WTC11 (cell line): Measurements from ENCODE around the gene COX8C.
"Not testable (repeated sequence)": the region's sequence is repeated elsewhere in the genome, so short reads cannot be mapped to it uniquely, and the experiment has no call there.

Experiments used
- ELF4 ChIP-seq: sonication (generic); formaldehyde crosslinking; IDR thresholded peaks from 2 replicates; pipeline ENCODE4 v1.8.1; 2022; ENCODE audit warnings: low read depth, mild to moderate bottlenecking, moderate library complexity, missing genetic modification reagents
- ESRRA ChIP-seq: sonication (generic); formaldehyde crosslinking; IDR thresholded peaks from 2 replicates; pipeline ENCODE4 v1.8.1; 2022; ENCODE audit warnings: mild to moderate bottlenecking, missing genetic modification reagents, borderline replicate concordance
- ETV6 ChIP-seq: sonication (generic); formaldehyde crosslinking; IDR thresholded peaks from 2 replicates; pipeline ENCODE4 v1.8.1; 2022; ENCODE audit warnings: mild to moderate bottlenecking, missing genetic modification reagents
- NFYB ChIP-seq: sonication (generic); formaldehyde crosslinking; conservative IDR thresholded peaks from 2 replicates; pipeline ENCODE4 v1.8.0; 2022; ENCODE audit warnings: low read depth, missing genetic modification reagents
- TP53 ChIP-seq: sonication (generic); formaldehyde crosslinking; IDR thresholded peaks from 2 replicates; pipeline ENCODE4 v1.8.1; 2023; ENCODE audit warnings: mild to moderate bottlenecking, missing genetic modification reagents
- ZNF317 ChIP-seq: sonication (generic); formaldehyde crosslinking; IDR thresholded peaks from 2 replicates; pipeline ENCODE4 v1.8.1; 2023; ENCODE audit warnings: low read depth, mild to moderate bottlenecking, moderate library complexity, missing genetic modification reagents, borderline replicate concordance
- TF ChIP-seq, protein P1 (sequence below): fragments of 200-600 bp; IDR thresholded peaks from 2 replicates; pipeline ENCODE4 v1.8.0; 2022; ENCODE audit warnings: antibody characterized with exemption
- TF ChIP-seq, protein P2 (sequence below): fragments of 250-450 bp; sonication (Bioruptor Pico); IDR thresholded peaks from 2 replicates; pipeline ENCODE4 v1.9.0; 2021; ENCODE audit warnings: mild to moderate bottlenecking
- TF ChIP-seq, protein P3 (sequence below): sonication (generic); formaldehyde crosslinking; IDR thresholded peaks from 2 replicates; pipeline ENCODE4 v1.8.0; 2022; ENCODE audit warnings: mild to moderate bottlenecking, missing genetic modification reagents
- TF ChIP-seq, protein P4 (sequence below): sonication (generic); formaldehyde crosslinking; IDR thresholded peaks from 2 replicates; pipeline ENCODE4 v1.8.1; 2023; ENCODE audit warnings: mild to moderate bottlenecking, missing genetic modification reagents, moderate library complexity
- TF ChIP-seq, protein P5 (sequence below): sonication (generic); formaldehyde crosslinking; IDR thresholded peaks from 2 replicates; pipeline ENCODE4 v1.8.0; 2023; ENCODE audit warnings: missing genetic modification reagents
- TF ChIP-seq, protein P6 (sequence below): sonication (generic); formaldehyde crosslinking; conservative IDR thresholded peaks from 2 replicates; pipeline ENCODE4 v1.8.1; 2023; ENCODE audit warnings: mild to moderate bottlenecking, low read depth, missing genetic modification reagents, moderate library complexity
- TF ChIP-seq, protein P7 (sequence below): sonication (generic); formaldehyde crosslinking; IDR thresholded peaks from 2 replicates; pipeline ENCODE4 v1.8.0; 2022; ENCODE audit warnings: mild to moderate bottlenecking, missing genetic modification reagents

DNA sequence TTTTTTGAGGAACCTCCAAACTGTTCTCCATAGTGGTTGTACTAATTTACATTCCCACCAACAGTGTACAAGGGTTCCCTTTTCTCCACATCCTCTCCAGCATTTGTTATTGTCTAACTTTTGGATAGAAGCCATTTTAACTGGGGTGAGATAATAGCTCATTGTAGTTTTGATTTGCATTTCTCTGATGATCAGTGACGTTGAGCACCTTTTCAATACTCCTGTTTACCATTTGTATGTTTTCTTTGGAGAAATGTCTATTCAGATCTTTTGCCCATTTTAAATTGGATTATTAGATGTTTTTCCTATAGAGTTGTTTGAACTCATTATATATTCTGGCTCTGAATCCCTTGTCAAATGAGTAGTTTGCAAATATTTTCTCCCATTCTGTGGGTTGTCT, 37.3 kb downstream of the COX8C start:
- TF ChIP-seq, protein P1, sequence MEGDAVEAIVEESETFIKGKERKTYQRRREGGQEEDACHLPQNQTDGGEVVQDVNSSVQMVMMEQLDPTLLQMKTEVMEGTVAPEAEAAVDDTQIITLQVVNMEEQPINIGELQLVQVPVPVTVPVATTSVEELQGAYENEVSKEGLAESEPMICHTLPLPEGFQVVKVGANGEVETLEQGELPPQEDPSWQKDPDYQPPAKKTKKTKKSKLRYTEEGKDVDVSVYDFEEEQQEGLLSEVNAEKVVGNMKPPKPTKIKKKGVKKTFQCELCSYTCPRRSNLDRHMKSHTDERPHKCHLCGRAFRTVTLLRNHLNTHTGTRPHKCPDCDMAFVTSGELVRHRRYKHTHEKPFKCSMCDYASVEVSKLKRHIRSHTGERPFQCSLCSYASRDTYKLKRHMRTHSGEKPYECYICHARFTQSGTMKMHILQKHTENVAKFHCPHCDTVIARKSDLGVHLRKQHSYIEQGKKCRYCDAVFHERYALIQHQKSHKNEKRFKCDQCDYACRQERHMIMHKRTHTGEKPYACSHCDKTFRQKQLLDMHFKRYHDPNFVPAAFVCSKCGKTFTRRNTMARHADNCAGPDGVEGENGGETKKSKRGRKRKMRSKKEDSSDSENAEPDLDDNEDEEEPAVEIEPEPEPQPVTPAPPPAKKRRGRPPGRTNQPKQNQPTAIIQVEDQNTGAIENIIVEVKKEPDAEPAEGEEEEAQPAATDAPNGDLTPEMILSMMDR = not testable (repeated sequence)
- TF ChIP-seq ESRRA (CRISPR knock-in tag); TP53 (CRISPR knock-in tag); ELF4 (CRISPR knock-in tag); NFYB; ETV6 (CRISPR knock-in tag); ZNF317 (CRISPR knock-in tag): not testable (repeated sequence)
- TF ChIP-seq, protein P2, sequence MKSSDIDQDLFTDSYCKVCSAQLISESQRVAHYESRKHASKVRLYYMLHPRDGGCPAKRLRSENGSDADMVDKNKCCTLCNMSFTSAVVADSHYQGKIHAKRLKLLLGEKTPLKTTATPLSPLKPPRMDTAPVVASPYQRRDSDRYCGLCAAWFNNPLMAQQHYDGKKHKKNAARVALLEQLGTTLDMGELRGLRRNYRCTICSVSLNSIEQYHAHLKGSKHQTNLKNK = not testable (repeated sequence)
- TF ChIP-seq, protein P3, sequence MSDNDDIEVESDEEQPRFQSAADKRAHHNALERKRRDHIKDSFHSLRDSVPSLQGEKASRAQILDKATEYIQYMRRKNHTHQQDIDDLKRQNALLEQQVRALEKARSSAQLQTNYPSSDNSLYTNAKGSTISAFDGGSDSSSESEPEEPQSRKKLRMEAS (CRISPR knock-in tag) = not testable (repeated sequence)
- TF ChIP-seq, protein P4, sequence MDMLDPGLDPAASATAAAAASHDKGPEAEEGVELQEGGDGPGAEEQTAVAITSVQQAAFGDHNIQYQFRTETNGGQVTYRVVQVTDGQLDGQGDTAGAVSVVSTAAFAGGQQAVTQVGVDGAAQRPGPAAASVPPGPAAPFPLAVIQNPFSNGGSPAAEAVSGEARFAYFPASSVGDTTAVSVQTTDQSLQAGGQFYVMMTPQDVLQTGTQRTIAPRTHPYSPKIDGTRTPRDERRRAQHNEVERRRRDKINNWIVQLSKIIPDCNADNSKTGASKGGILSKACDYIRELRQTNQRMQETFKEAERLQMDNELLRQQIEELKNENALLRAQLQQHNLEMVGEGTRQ (CRISPR knock-in tag) = not testable (repeated sequence)
- TF ChIP-seq, protein P5, sequence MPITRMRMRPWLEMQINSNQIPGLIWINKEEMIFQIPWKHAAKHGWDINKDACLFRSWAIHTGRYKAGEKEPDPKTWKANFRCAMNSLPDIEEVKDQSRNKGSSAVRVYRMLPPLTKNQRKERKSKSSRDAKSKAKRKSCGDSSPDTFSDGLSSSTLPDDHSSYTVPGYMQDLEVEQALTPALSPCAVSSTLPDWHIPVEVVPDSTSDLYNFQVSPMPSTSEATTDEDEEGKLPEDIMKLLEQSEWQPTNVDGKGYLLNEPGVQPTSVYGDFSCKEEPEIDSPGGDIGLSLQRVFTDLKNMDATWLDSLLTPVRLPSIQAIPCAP (CRISPR knock-in tag) = not testable (repeated sequence)
- TF ChIP-seq, protein P6, sequence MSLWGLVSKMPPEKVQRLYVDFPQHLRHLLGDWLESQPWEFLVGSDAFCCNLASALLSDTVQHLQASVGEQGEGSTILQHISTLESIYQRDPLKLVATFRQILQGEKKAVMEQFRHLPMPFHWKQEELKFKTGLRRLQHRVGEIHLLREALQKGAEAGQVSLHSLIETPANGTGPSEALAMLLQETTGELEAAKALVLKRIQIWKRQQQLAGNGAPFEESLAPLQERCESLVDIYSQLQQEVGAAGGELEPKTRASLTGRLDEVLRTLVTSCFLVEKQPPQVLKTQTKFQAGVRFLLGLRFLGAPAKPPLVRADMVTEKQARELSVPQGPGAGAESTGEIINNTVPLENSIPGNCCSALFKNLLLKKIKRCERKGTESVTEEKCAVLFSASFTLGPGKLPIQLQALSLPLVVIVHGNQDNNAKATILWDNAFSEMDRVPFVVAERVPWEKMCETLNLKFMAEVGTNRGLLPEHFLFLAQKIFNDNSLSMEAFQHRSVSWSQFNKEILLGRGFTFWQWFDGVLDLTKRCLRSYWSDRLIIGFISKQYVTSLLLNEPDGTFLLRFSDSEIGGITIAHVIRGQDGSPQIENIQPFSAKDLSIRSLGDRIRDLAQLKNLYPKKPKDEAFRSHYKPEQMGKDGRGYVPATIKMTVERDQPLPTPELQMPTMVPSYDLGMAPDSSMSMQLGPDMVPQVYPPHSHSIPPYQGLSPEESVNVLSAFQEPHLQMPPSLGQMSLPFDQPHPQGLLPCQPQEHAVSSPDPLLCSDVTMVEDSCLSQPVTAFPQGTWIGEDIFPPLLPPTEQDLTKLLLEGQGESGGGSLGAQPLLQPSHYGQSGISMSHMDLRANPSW (CRISPR knock-in tag) = not testable (repeated sequence)
- TF ChIP-seq, protein P7, sequence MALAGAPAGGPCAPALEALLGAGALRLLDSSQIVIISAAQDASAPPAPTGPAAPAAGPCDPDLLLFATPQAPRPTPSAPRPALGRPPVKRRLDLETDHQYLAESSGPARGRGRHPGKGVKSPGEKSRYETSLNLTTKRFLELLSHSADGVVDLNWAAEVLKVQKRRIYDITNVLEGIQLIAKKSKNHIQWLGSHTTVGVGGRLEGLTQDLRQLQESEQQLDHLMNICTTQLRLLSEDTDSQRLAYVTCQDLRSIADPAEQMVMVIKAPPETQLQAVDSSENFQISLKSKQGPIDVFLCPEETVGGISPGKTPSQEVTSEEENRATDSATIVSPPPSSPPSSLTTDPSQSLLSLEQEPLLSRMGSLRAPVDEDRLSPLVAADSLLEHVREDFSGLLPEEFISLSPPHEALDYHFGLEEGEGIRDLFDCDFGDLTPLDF (CRISPR knock-in tag) = not testable (repeated sequence)
